Fibroblast of skin of scalp (primary cell): ENCODE measurements around the gene SRRD.
"Not testable (repeated sequence)": the region's sequence is repeated elsewhere in the genome, so short reads cannot be mapped to it uniquely, and the experiment has no call there.

Experiments
- DNase-seq: peaks from one replicate; pipeline ENCODE4 v3.0.0-alpha.2; 2013

The SRRD gene

GRCh38 chr22:26522592-26522991 lies 38.9 kb downstream of the SRRD start:
- DNase-seq = no peak

GRCh38 chr22:26524870-26525269 lies 41.2 kb downstream of the SRRD start:
- DNase-seq = no peak

GRCh38 chr22:26525946-26526564 lies 42.4 kb downstream of the SRRD start:
- DNase-seq = no peak

- DNase-seq = no peak
These were observed 43.5 kb downstream of the SRRD start for GRCh38 chr22:26527167-26527566.

- no peak for DNase-seq
These were observed 44.1 kb downstream of the SRRD start for GRCh38 chr22:26527574-26528465.

GRCh38 chr22:26528518-26528917 lies 44.8 kb downstream of the SRRD start:
- not testable (repeated sequence) for DNase-seq

- DNase-seq = no peak
These were observed 45.7 kb downstream of the SRRD start for GRCh38 chr22:26529345-26529744.

- no peak for DNase-seq
These were observed 50.6 kb downstream of the SRRD start for GRCh38 chr22:26534171-26534855.

GRCh38 chr22:26534874-26535602 lies 51.4 kb downstream of the SRRD start:
- DNase-seq = no peak

- no peak for DNase-seq
These were observed 51.9 kb downstream of the SRRD start for GRCh38 chr22:26535603-26535908.

GRCh38 chr22:26536056-26536761 lies 52.5 kb downstream of the SRRD start:
- DNase-seq = no peak

GRCh38 chr22:26536762-26537134 lies 53.1 kb downstream of the SRRD start:
- DNase-seq = no peak

GRCh38 chr22:26540119-26540518 lies 56.4 kb downstream of the SRRD start:
- no peak for DNase-seq

- DNase-seq = no peak
These were observed 57.6 kb downstream of the SRRD start for GRCh38 chr22:26541167-26541819.

GRCh38 chr22:26542831-26543230 lies 59.2 kb downstream of the SRRD start:
- no peak for DNase-seq
